CD4-positive, alpha-beta T cell (primary cell): ENCODE data around the gene IRS1. TPM values are rescaled to one million over a fixed set of nuclear protein-coding genes. Genes with fewer than 3 reads are reported as not detected.

Experiments
- ATAC-seq: fragments of 200-7000 bp; cut with Tn5 transposase; one replicate; pipeline ENCODE4 v1.10.0; 2022; ENCODE audit warnings: mild to moderate bottlenecking; ENCODE audit not compliant: poor library complexity
- CTCF ChIA-PET: fragments of 350-600 bp; sonication (Branson Sonifier 250); formaldehyde crosslinking; loops from one replicate; lab custom pipeline; 2021; ENCODE audit warnings: antibody characterized with exemption, inconsistent platforms; lab: Charles Lee
- POLR2A ChIA-PET: fragments of 350-600 bp; sonication (Branson Sonifier 250); formaldehyde crosslinking; loops from one replicate; lab custom pipeline; 2021; ENCODE audit warnings: antibody characterized with exemption, inconsistent platforms; lab: Charles Lee
- DNase-seq, 14 experiments: peaks; one replicate each; pipeline ENCODE4 v3.0.0-alpha.2; 2013 to 2020; ENCODE audit warnings: mixed read lengths in 2 of 14
- H3K27ac ChIP-seq, 2 donors: one replicate each; pipeline versions ENCODE4 v1.5.1 to v1.7.0; 2013; ENCODE audit warnings: low read length in 2 of 2, low read depth in 1 of 2, mild to moderate bottlenecking in 1 of 2
- H3K27me3 ChIP-seq, 2 experiments: 1 replicate in 1 of 2; 2 replicates in 1 of 2; pipeline versions ENCODE4 v1.6.1 to v1.7.0; 2013; ENCODE audit warnings: low read length in 2 of 2, control low read depth in 1 of 2, mild to moderate bottlenecking in 1 of 2, moderate library complexity in 1 of 2; ENCODE audit not compliant: insufficient read depth in 2 of 2, control insufficient read depth in 1 of 2
- H3K36me3 ChIP-seq: one replicate; pipeline ENCODE4 v1.6.1; 2013; ENCODE audit warnings: low read length, control low read depth; ENCODE audit not compliant: insufficient read depth
- H3K4me1 ChIP-seq: one replicate; pipeline ENCODE4 v1.6.1; 2013; ENCODE audit warnings: low read length, control low read depth; ENCODE audit not compliant: insufficient read depth
- H3K4me3 ChIP-seq: one replicate; pipeline ENCODE4 v1.5.1; 2013; ENCODE audit warnings: mild to moderate bottlenecking, low read length, moderate library complexity
- H3K9me3 ChIP-seq, 2 experiments: 1 replicate in 1 of 2; 2 replicates in 1 of 2; pipeline versions ENCODE4 v1.6.1 to v1.7.0; 2013; ENCODE audit warnings: low read length in 2 of 2, mild to moderate bottlenecking in 2 of 2, control low read depth in 1 of 2, moderate library complexity in 1 of 2; ENCODE audit not compliant: control insufficient read depth in 1 of 2, insufficient read depth in 1 of 2
- H3K27ac Mint-ChIP-seq: one replicate; pipeline ENCODE4 v1.8.0; 2020; ENCODE audit warnings: mixed read lengths
- H3K27me3 Mint-ChIP-seq: one replicate; pipeline ENCODE4 v1.8.0; 2021; ENCODE audit warnings: mixed read lengths
- H3K36me3 Mint-ChIP-seq: one replicate; pipeline ENCODE4 v1.8.0; 2021; ENCODE audit warnings: low read depth, mixed read lengths
- H3K4me1 Mint-ChIP-seq: one replicate; pipeline ENCODE4 v1.8.0; 2021; ENCODE audit warnings: low read depth, mixed read lengths
- H3K4me3 Mint-ChIP-seq: one replicate; pipeline ENCODE4 v1.8.0; 2020; ENCODE audit warnings: mild to moderate bottlenecking, mixed read lengths
- H3K9me3 Mint-ChIP-seq: one replicate; pipeline ENCODE4 v1.8.0; 2020; ENCODE audit warnings: mixed read lengths
- CTCF ChIP-seq: fragments of 200-600 bp; IDR thresholded peaks from one replicate; pipeline ENCODE4 v1.8.0; 2022; ENCODE audit warnings: antibody characterized with exemption, mild to moderate bottlenecking
- intact Hi-C, 2 experiments: fragments of 100-400 bp; cut with DNase I in 1 of 2; cut with micrococcal nuclease in 1 of 2; formaldehyde crosslinking; loops; one replicate each; pipeline versions ENCODE4 v1.15.1 to v1.9.0; 2023 to 2025; cut with DNase I, micrococcal nuclease
- total RNA-seq, 174 experiments: library from RNA in 2 of 174; stranded (reverse) in 2 of 174; gene quantifications; one replicate each; pipeline ENCODE4 v1.2.3 and lab custom pipeline; 2021 to 2026

IRS1 gene
- total RNA-seq, 2 experiments from 2014 or later = 2.9 TPM

DNA sequence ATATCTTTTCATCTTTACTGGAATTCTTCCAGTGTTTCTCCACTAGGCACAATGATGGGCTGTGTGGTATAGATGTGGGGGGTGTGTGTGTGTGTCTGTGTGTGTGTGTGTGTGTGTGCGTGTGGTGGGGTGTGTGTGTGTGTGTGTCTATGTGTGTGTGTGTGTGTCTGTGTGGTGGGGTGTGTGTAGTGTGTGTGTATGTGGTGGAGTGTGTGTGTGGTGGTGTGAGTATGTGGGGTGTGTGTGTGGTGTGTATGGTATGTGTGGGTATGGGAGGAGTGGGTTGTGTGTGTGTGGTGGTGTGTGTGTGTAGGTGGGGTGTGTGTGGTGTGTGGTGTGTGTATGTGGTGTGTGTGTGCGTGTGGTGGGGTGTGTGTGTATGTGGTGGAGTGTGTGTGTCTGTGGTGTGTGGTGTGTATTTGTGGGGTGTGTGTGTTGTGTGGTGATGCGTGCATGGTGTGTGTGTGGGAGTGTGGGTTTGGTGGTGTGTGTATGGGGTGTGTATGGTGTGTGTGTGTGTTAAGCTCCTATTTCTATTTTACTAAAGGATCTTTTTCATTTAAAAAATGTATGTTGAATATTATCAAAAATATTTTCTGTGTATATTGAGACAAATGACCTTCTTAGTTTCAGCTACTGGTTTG is 84.2 kb downstream of the IRS1 start:
- no peaks in the 10 kb centered on the region for H3K4me1 ChIP-seq
- peaks cover 0 to 4% of the 10 kb centered on the region in 2 experiments for H3K27me3 ChIP-seq
- no peaks in the 10 kb centered on the region for H3K9me3 ChIP-seq
- intact Hi-C loops = no loop called here
- CTCF ChIA-PET = no interaction called here
- Mint-ChIP-seq H3K9me3 (no peaks in the 10 kb centered on the region), H3K36me3 (no peaks in the 10 kb centered on the region), H3K4me1 (no peaks in the 10 kb centered on the region), H3K27ac (no peak overlapping the region), H3K27me3 (peaks cover 5% of the 10 kb centered on the region), H3K4me3 (no peak overlapping the region)
- H3K36me3 ChIP-seq = no peaks in the 10 kb centered on the region
- POLR2A ChIA-PET = no interaction called here
- H3K4me3 ChIP-seq = no peak overlapping the region
- no peak for TF ChIP-seq CTCF
- DNase-seq (no peak), ATAC-seq (no peak)
- H3K27ac ChIP-seq = no peak overlapping the region

GRCh38 chr2:226712941-226713340 is 86.7 kb downstream of the IRS1 start:
- no peak for TF ChIP-seq CTCF

GRCh38 chr2:226711606-226712296 is 87.9 kb downstream of the IRS1 start:
- no peak for ATAC-seq
- no peaks in the 10 kb centered on the region for H3K9me3 Mint-ChIP-seq
- no peak for DNase-seq

More at GRCh38 chr2:226712941-226713340, 86.7 kb downstream of the IRS1 start:
- H3K4me3 Mint-ChIP-seq = no peak overlapping the region
- Histone ChIP-seq H3K4me3 (no peak overlapping the region), H3K27ac (no peak overlapping the region), H3K9me3 (no peaks in the 10 kb centered on the region), H3K4me1 (no peaks in the 10 kb centered on the region), H3K36me3 (no peaks in the 10 kb centered on the region), H3K27me3 (no peaks in the 10 kb centered on the region)
- no peaks in the 10 kb centered on the region for H3K27me3 Mint-ChIP-seq
- DNase-seq (no peak), ATAC-seq (no peak)
- no peaks in the 10 kb centered on the region for H3K36me3 Mint-ChIP-seq
- H3K27ac Mint-ChIP-seq = no peak overlapping the region
- ChIA-PET CTCF (no interaction called here), POLR2A (no interaction called here)
- H3K9me3 Mint-ChIP-seq = no peaks in the 10 kb centered on the region
- H3K4me1 Mint-ChIP-seq = no peaks in the 10 kb centered on the region
- intact Hi-C loops = no loop called here

More at GRCh38 chr2:226711606-226712296, 87.9 kb downstream of the IRS1 start:
- no peaks in the 10 kb centered on the region for H3K27me3 Mint-ChIP-seq
- Histone ChIP-seq H3K4me3 (no peak overlapping the region), H3K36me3 (no peaks in the 10 kb centered on the region), H3K27me3 (no peaks in the 10 kb centered on the region), H3K27ac (no peak overlapping the region), H3K4me1 (no peaks in the 10 kb centered on the region), H3K9me3 (no peaks in the 10 kb centered on the region)
- intact Hi-C loops = no loop called here
- no peak for TF ChIP-seq CTCF
- H3K36me3 Mint-ChIP-seq = no peaks in the 10 kb centered on the region
- no peak overlapping the region for H3K27ac Mint-ChIP-seq
- H3K4me1 Mint-ChIP-seq = no peaks in the 10 kb centered on the region
- POLR2A ChIA-PET = no interaction called here
- CTCF ChIA-PET = no interaction called here
- H3K4me3 Mint-ChIP-seq = no peak overlapping the region
